GM12873 (cell line): Measurements from ENCODE around the gene FAM13A.

Experiments used
- TF ChIP-seq, protein P1 (sequence below): IDR thresholded peaks from 2 replicates; pipeline ENCODE4 v1.5.1; 2012; ENCODE audit warnings: low read depth, mild to moderate bottlenecking, moderate library complexity, low read length, control low read depth; ENCODE audit not compliant: insufficient read depth; ENCODE audit errors: missing control alignments

FAM13A gene

DNA sequence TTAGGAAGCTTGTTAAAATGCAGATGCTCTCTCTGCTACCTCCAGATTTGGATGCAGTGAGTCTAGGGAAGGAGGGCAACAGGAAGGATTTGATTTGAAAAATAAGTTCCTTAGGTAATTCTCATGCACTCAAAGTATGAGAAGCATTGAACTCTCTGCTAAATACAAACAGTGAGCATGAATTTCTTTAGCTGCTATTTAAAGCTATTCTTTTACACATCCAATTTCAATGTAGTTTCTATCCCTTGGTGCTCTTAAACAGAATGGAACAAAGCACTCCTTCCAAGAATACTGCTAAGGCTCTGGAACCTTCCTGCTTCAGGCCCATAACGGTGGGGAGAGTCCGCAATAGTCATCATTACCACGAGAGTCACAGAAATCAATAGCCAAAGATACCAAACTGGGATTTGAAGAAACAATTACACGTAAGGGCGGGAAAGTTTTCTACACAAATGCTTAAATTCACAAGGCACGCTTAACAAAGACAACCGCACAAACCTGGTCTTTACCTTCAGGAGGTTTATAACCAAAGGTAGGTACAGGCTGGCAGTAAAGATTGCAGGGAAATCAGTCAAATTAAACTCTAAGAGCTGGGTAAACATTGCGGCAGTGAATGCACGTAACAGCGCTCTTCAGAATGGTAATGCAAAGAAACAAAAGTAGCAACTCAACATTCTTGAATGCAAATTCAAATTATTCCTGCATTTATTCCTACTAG, 236.1 kb downstream of the FAM13A start:
- TF ChIP-seq, protein P1, sequence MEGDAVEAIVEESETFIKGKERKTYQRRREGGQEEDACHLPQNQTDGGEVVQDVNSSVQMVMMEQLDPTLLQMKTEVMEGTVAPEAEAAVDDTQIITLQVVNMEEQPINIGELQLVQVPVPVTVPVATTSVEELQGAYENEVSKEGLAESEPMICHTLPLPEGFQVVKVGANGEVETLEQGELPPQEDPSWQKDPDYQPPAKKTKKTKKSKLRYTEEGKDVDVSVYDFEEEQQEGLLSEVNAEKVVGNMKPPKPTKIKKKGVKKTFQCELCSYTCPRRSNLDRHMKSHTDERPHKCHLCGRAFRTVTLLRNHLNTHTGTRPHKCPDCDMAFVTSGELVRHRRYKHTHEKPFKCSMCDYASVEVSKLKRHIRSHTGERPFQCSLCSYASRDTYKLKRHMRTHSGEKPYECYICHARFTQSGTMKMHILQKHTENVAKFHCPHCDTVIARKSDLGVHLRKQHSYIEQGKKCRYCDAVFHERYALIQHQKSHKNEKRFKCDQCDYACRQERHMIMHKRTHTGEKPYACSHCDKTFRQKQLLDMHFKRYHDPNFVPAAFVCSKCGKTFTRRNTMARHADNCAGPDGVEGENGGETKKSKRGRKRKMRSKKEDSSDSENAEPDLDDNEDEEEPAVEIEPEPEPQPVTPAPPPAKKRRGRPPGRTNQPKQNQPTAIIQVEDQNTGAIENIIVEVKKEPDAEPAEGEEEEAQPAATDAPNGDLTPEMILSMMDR: no peak

DNA sequence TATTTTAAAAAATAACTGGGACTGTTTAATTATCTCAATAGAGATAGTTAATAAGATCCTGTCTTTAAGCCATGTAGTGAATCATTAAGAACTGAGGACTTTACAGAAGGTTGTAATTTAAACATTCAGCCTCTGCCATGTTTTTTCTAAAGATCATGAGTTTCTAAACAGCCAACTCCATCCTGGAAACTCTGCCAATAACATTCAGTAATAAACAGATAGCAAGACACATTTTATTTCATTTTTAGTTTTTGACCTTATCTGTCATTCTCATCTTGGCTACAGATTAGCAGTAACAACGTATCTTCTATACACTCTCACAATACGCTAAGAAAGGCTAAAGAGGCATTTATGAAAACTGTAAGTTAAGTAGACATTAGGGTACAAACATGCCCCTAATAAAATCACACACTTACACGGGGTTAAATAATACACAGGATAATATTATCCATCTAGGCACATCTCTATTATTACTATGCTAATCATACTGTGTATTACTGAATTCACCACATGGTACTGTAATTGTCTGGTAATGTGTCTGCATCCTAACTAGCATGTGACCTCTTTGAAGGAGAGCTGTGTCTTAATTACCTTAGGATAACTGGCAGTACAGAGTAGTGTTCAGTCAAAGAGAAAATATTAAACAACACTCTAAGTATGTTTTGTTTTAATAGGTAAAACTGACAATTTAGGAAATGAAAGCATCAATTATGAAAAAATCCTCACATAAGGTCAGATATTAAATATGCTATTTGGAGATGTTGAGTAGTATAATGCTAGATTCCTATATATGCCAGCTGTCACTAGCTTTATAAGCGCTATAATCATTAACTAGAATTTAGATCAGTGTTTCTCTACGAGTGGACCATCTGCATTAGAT, 236.9 kb downstream of the FAM13A start:
- TF ChIP-seq, protein P1: no peak

DNA sequence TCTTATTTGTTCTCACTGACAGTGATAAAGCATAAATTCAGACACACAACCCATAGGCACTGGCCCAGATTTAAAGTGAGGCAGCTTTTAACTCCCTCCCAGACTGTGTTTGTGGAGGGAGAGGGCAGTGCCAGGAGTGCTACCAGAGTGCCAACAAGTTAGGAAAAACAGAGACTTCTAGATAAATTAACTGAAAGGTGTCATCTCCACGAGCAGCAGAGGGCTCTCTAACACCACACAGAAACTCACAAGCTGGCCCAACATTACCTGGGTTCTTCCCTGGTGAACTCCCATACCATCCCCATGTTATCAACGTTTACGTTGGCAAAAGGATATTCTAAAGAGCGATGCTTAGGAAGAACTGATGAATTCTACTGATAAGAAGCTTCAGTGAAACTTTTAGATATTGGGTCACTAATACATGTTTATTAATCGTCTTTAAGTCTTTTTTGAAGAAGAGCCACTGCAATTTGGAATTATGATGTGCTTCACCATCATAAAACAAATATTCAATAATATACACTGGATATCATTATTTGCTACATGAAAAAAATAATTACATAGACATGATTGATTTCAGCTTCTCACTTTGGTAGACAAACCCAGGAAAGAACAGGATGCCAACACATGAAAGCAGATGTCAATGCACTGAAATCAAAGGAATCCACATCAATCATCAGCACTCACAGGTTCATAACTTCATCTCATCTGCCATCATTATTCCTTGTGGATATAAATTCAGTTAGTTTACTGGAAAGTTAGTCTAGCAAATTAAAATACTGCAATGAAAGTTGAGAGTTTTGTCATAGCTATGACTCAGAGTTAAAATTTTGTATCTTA, 238.1 kb downstream of the FAM13A start:
- TF ChIP-seq, protein P1: peak; percentile 69

DNA sequence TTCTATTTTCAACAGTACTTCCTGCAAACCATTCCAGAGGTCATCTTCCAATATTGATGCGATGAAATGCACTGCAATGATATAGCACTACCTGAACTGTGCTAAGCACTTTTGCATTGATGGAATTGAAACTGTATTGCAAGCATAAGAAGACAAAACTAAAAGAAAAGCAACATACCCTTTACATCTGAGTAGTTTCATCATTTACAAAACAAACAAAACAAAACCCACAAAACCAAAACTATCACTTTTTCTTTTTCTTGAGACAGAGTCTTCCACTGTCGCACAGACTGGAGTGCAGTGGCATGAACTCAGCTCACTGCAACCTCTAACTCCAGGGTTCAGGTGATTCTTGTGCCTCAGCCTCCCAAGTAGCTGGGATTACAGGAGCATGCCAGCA, 239.2 kb downstream of the FAM13A start:
- TF ChIP-seq, protein P1: no peak

DNA sequence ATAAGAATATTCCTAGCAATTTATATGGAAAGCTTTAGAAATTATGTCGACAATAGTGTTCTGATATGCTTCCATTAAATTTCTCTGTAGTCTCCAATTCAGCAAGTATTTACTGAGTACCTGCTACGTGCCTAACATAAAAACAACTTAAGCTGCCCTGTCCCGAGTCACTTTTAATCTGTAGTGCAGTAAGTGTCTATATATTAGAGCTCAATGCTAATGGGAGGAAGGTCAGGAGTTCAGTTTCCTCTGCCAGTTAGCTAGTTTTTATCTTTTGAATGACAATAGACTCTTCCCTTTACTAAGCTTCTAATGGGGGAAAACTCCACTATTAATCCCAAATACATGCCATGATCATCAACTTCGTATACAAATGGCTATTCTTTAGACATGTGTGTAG, 240.6 kb downstream of the FAM13A start:
- TF ChIP-seq, protein P1: no peak

DNA sequence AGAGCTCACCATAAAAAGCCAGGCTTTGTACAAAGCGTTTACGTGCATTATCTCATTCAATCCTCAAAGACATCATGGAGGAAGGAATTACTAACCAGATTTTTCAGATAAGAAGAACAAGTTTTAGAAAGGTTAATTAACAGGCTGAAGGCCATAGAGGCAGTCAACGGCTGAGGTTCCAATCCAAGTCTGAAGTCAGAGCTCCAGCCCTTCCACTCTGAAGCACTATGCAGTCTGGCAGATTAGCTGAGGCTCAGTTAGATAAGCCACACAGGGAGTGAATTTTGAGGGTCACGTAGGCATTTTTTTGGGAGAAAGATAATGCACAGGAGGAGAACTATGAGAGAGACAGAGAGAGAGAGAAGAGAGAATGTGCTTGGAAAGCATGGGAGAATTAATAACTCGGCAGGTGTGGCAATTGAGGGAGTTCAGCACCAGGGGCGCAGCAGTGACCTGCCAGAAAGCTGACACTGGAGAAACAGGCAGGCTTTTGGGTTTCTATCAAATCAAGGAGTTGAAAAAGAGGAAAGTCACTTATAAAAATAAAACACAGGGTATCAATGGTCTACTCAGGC, 242.9 kb downstream of the FAM13A start:
- TF ChIP-seq, protein P1: no peak
